H9 (cell line): ENCODE data around the gene PHACTR2. TPM values are rescaled to one million over a fixed set of nuclear protein-coding genes. Genes with fewer than 3 reads are reported as not detected.

ENCODE experiments used
- DNase-seq: peaks from one replicate; pipeline ENCODE4 v3.0.0-alpha.2; 2017
- H2AFZ ChIP-seq: one replicate; pipeline ENCODE4 v1.6.1; 2013; ENCODE audit warnings: mild to moderate bottlenecking, low read length, control low read depth, moderate library complexity
- H2AK5ac ChIP-seq: 2 replicates; pipeline ENCODE4 v1.6.1; 2013; ENCODE audit warnings: low read length, control low read depth, mixed read lengths; ENCODE audit not compliant: insufficient read length
- H2BK120ac ChIP-seq: one replicate; pipeline ENCODE4 v1.6.1; 2013; ENCODE audit warnings: low read depth, mild to moderate bottlenecking, low read length, control low read depth, inconsistent platforms; ENCODE audit not compliant: poor library complexity, severe bottlenecking
- H2BK12ac ChIP-seq: 2 replicates; pipeline ENCODE4 v1.6.1; 2013; ENCODE audit warnings: low read length, control low read depth, mixed read lengths, low read depth; ENCODE audit not compliant: insufficient read length
- H2BK15ac ChIP-seq: 2 replicates; pipeline ENCODE4 v1.6.1; 2013; ENCODE audit warnings: low read depth, low read length, control low read depth
- H2BK20ac ChIP-seq: one replicate; pipeline ENCODE4 v1.6.1; 2013; ENCODE audit warnings: low read depth, mild to moderate bottlenecking, low read length, control low read depth, inconsistent platforms; ENCODE audit not compliant: poor library complexity, severe bottlenecking
- H2BK5ac ChIP-seq: 2 replicates; pipeline ENCODE4 v1.6.1; 2013; ENCODE audit warnings: low read length, control low read depth, mixed read lengths; ENCODE audit not compliant: insufficient read length
- H3K14ac ChIP-seq: 2 replicates; pipeline ENCODE4 v1.6.1; 2013; ENCODE audit warnings: low read length, control low read depth; ENCODE audit not compliant: insufficient read depth
- H3K18ac ChIP-seq: 2 replicates; pipeline ENCODE4 v1.6.1; 2013; ENCODE audit warnings: low read depth, mild to moderate bottlenecking, mixed read lengths, low read length, control low read depth; ENCODE audit not compliant: insufficient read length
- H3K23ac ChIP-seq: 2 replicates; pipeline ENCODE4 v1.6.1; 2013; ENCODE audit warnings: low read length, control low read depth, mixed read lengths, low read depth; ENCODE audit not compliant: insufficient read length
- H3K23me2 ChIP-seq: 2 replicates; pipeline ENCODE4 v1.6.1; 2013; ENCODE audit warnings: low read depth, mild to moderate bottlenecking, mixed read lengths, low read length, control low read depth; ENCODE audit not compliant: insufficient read length, poor library complexity, severe bottlenecking
- H3K27ac ChIP-seq: 2 replicates; pipeline ENCODE4 v1.5.1; 2013; ENCODE audit warnings: low read length, control low read depth, mixed read lengths, low read depth; ENCODE audit not compliant: insufficient read length
- H3K27me3 ChIP-seq: 2 replicates; pipeline ENCODE4 v1.6.1; 2013; ENCODE audit warnings: low read length, control low read depth, inconsistent platforms; ENCODE audit not compliant: insufficient read depth
- H3K4ac ChIP-seq: 2 replicates; pipeline ENCODE4 v1.6.1; 2013; ENCODE audit warnings: low read depth, mild to moderate bottlenecking, control low read depth, inconsistent platforms, low read length, moderate library complexity
- H3K4me1 ChIP-seq: 2 replicates; pipeline ENCODE4 v1.6.1; 2013; ENCODE audit warnings: low read length, control low read depth, inconsistent platforms; ENCODE audit not compliant: insufficient read depth
- H3K4me2 ChIP-seq: 2 replicates; pipeline ENCODE4 v1.6.1; 2013; ENCODE audit warnings: low read length, control low read depth, mixed read lengths; ENCODE audit not compliant: insufficient read length, insufficient read depth
- H3K56ac ChIP-seq: 2 replicates; pipeline ENCODE4 v1.6.1; 2013; ENCODE audit warnings: low read depth, mild to moderate bottlenecking, mixed read lengths, low read length, control low read depth; ENCODE audit not compliant: insufficient read length
- H3K79me1 ChIP-seq: 2 replicates; pipeline ENCODE4 v1.6.1; 2013; ENCODE audit warnings: low read depth, mild to moderate bottlenecking, moderate library complexity, low read length, control low read depth, inconsistent platforms; ENCODE audit not compliant: insufficient read depth, poor library complexity, severe bottlenecking
- H3K79me2 ChIP-seq: 2 replicates; pipeline ENCODE4 v1.6.1; 2013; ENCODE audit warnings: low read length, control low read depth, inconsistent platforms; ENCODE audit not compliant: insufficient read depth
- H3K9ac ChIP-seq: 2 replicates; pipeline ENCODE4 v1.6.1; 2013; ENCODE audit warnings: low read length, control low read depth, mixed read lengths; ENCODE audit not compliant: insufficient read length; ENCODE audit errors: extremely low read depth
- H3K9me3 ChIP-seq: one replicate; pipeline ENCODE4 v1.6.1; 2013; ENCODE audit warnings: low read depth, low read length, inconsistent platforms; ENCODE audit not compliant: control insufficient read depth
- H3T11ph ChIP-seq: one replicate; pipeline ENCODE4 v1.6.1; 2013; ENCODE audit warnings: mild to moderate bottlenecking, low read length, control low read depth, inconsistent platforms
- H4K20me1 ChIP-seq: one replicate; pipeline ENCODE4 v1.6.1; 2013; ENCODE audit not compliant: control insufficient read depth, insufficient read length, insufficient read depth
- H4K5ac ChIP-seq: 2 replicates; pipeline ENCODE4 v1.6.1; 2013; ENCODE audit warnings: low read depth, mild to moderate bottlenecking, mixed read lengths, low read length, control low read depth; ENCODE audit not compliant: insufficient read length
- H4K8ac ChIP-seq: replicated peaks from 2 replicates; pipeline ENCODE4 v1.6.1; 2013; ENCODE audit warnings: low read length, control low read depth, mixed read lengths, low read depth; ENCODE audit not compliant: insufficient read length
- H4K91ac ChIP-seq: 2 replicates; pipeline ENCODE4 v1.6.1; 2013; ENCODE audit warnings: low read depth, mild to moderate bottlenecking, moderate library complexity, mixed read lengths, low read length, control low read depth; ENCODE audit not compliant: insufficient read length
- H3K27ac Mint-ChIP-seq, 3 experiments: 2 replicates in 2 of 3; 3 replicates in 1 of 3; pipeline ENCODE4 v1.8.0; 2020 to 2021; ENCODE audit warnings: mixed read lengths in 3 of 3, mild to moderate bottlenecking in 1 of 3, moderate library complexity in 1 of 3
- H3K27me3 Mint-ChIP-seq: 2 replicates; pipeline ENCODE4 v1.8.0; 2021; ENCODE audit warnings: low read depth, mild to moderate bottlenecking, moderate library complexity, mixed read lengths
- H3K36me3 Mint-ChIP-seq, 3 experiments: 2 replicates in 2 of 3; 3 replicates in 1 of 3; pipeline ENCODE4 v1.8.0; 2020 to 2021; ENCODE audit warnings: low read depth in 3 of 3, mixed read lengths in 3 of 3; ENCODE audit not compliant: insufficient read depth in 1 of 3
- H3K4me1 Mint-ChIP-seq, 2 experiments: 2 replicates each; pipeline ENCODE4 v1.8.0; 2020; ENCODE audit warnings: mixed read lengths in 2 of 2
- H3K4me3 Mint-ChIP-seq, 2 experiments: 2 replicates in 1 of 2; 3 replicates in 1 of 2; pipeline ENCODE4 v1.8.0; 2020 to 2021; ENCODE audit warnings: mild to moderate bottlenecking in 2 of 2, mixed read lengths in 2 of 2, moderate library complexity in 1 of 2
- H3K9me3 Mint-ChIP-seq, 2 experiments: 2 replicates in 1 of 2; 3 replicates in 1 of 2; pipeline ENCODE4 v1.8.0; 2020; ENCODE audit warnings: mild to moderate bottlenecking in 2 of 2, mixed read lengths in 2 of 2, moderate library complexity in 1 of 2
- CTCF ChIP-seq: fragments of 200-600 bp; sonication (generic); conservative IDR thresholded peaks from 3 replicates; pipeline ENCODE4 v1.8.0; 2021; ENCODE audit warnings: antibody characterized with exemption, mild to moderate bottlenecking
- WGBS: extraction: QIAGEN DNeasy Blood & Tissue Kit; methylation state at CpG from one replicate; pipeline ENCODE4 v1.1.7; 2013; ENCODE audit warnings: missing lambda C conversion rate, low lambda C conversion rate, mixed read lengths; ENCODE audit not compliant: insufficient read length; ENCODE audit errors: extremely low coverage; 5-methylcytosine and 5-hydroxymethylcytosine counted together
- total RNA-seq: library from RNA; stranded (reverse); gene quantifications from 2 replicates; pipeline ENCODE4 v1.2.1, GENCODE V29; 2021

PHACTR2 gene
- total RNA-seq, 1 experiment from 2014 or later, result 131 TPM

- Mint-ChIP-seq H3K27me3 (no peaks in the 10 kb centered on the region), H3K27ac (peak overlapping the region in 1 of 3 experiments; percentile 37; a peak in 1 of 7 replicates), H3K9me3 (no peaks in the 10 kb centered on the region), H3K36me3 (peaks cover 9 to 45% (median 13%) of the 10 kb centered on the region in 3 experiments; a peak in 5 of 7 replicates), H3K4me1 (peaks cover 16 to 23% of the 10 kb centered on the region in 2 experiments), H3K4me3 (no peak overlapping the region)
- H3T11ph ChIP-seq, result no peak overlapping the region
- H4K91ac ChIP-seq, result no peak overlapping the region
- no peak overlapping the region for H4K5ac ChIP-seq
- no peak overlapping the region for H2BK120ac ChIP-seq
- no peak overlapping the region for H2AFZ ChIP-seq
- no peak for DNase-seq
- WGBS, result no CpG with 5 or more reads among the region's 5 CpGs
- no peak overlapping the region for H4K8ac ChIP-seq
- no peak overlapping the region for H2BK20ac ChIP-seq
- no peaks in the 10 kb centered on the region for H3K79me1 ChIP-seq
- H3K9ac ChIP-seq, result no peak overlapping the region
- H4K20me1 ChIP-seq, result no peaks in the 10 kb centered on the region
- H2BK5ac ChIP-seq, result no peak overlapping the region
- no peak overlapping the region for H3K27ac ChIP-seq
- no peak overlapping the region for H2BK15ac ChIP-seq
- H3K4me2 ChIP-seq, result no peak overlapping the region
- no peaks in the 10 kb centered on the region for H3K23me2 ChIP-seq
- no peak overlapping the region for H3K56ac ChIP-seq
- H3K4ac ChIP-seq, result no peak overlapping the region
- peaks cover 4% of the 10 kb centered on the region; the same call in 1 of the 2 replicates for H3K4me1 ChIP-seq
- no peak overlapping the region for H2AK5ac ChIP-seq
- no peaks in the 10 kb centered on the region for H3K9me3 ChIP-seq
- H3K27me3 ChIP-seq, result no peaks in the 10 kb centered on the region
- no peak overlapping the region for H3K14ac ChIP-seq
- no peak overlapping the region for H2BK12ac ChIP-seq
- no peak for TF ChIP-seq CTCF
- H3K23ac ChIP-seq, result no peak overlapping the region
- no peak overlapping the region for H3K18ac ChIP-seq
- H3K79me2 ChIP-seq, result no peaks in the 10 kb centered on the region
These were observed 77.6 kb downstream of the PHACTR2 start for GRCh38 chr6:143755301-143755744.
